ENCODE measurements around the gene DGKQ.

The DGKQ gene

DNA sequence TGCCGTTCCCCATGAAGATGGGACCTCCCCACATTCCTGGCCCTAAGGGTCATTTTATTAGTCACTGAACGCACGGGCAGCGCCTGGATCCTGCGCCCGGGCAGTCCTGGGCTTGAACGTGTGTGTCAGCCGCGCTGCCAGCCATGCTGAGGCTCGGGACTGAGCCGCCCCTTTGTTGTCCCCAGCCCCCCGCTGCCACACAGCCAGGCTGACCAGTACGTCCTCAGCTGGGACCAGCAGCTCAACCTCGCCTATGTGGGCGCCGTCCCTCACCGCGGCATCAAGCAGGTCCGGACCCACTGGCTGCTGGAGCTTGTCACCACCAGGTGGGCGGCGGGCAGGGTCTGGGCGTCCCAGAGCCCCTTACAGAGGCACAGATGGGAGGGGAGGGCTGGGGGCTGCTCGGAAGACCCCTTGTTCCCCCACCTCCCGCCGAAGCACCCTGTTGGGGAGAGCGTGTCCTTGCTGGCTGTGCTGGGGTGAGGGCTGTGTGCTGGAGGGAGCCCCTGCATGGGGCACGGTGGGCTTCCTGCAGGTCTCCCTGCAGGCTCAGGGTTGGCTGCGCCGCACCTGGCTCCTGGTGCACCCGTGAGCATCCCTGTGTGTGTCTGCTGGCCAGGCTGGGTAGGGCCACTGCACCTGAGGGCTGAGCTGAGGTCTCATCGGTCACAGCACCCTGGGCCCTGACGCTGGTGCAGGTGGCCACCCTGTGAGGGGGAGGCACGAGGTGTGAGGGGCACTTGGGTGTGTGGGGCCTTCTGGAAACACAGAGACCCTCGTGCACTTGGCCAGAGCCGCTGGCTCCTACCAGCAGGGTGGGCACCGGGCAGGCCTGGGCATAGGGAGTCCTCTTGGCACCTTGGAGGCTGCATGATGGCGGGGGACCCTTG is 14.5 kb upstream of the DGKQ start:
- TF ChIP-seq, protein P1, sequence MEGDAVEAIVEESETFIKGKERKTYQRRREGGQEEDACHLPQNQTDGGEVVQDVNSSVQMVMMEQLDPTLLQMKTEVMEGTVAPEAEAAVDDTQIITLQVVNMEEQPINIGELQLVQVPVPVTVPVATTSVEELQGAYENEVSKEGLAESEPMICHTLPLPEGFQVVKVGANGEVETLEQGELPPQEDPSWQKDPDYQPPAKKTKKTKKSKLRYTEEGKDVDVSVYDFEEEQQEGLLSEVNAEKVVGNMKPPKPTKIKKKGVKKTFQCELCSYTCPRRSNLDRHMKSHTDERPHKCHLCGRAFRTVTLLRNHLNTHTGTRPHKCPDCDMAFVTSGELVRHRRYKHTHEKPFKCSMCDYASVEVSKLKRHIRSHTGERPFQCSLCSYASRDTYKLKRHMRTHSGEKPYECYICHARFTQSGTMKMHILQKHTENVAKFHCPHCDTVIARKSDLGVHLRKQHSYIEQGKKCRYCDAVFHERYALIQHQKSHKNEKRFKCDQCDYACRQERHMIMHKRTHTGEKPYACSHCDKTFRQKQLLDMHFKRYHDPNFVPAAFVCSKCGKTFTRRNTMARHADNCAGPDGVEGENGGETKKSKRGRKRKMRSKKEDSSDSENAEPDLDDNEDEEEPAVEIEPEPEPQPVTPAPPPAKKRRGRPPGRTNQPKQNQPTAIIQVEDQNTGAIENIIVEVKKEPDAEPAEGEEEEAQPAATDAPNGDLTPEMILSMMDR (IDR thresholded peaks at IDR 0.05; ENCODE audit: insufficient read depth, low read depth, low read length, missing control alignments), result no peak
- H3K4me3 ChIP-seq (ENCODE audit: low read depth, low read length), result peak overlapping the region; percentile 68
- DNase-seq (ENCODE audit: low read depth), result no peak

DNA sequence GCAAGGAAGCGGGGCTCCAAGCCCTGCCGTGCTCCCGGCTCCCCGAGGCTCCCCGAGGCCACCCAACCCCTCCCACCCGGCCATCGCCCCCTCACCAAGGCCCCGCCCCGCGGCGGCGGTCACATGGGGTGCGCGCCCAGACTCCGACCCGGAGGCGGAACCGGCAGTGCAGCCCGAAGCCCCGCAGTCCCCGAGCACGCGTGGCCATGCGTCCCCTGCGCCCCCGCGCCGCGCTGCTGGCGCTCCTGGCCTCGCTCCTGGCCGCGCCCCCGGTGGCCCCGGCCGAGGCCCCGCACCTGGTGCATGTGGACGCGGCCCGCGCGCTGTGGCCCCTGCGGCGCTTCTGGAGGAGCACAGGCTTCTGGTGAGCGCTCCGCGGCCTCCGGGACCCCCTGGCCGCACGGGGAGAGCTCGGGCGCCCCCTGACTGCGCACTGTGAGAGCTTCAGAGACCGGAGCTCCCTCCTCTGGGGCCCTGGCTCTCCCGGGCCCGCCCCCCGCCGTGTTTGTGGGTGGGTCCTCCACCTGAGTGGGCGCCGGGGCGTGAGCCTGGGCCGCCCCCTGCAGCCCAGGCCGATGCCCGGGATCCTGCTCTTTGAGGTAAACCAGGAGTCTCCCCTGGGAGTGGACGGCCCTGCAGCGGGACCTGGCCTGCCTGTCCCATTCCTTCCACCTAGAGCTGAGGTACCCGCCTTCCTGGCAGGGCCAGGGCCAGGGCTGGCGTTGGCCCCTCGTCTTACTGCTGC is 13.7 kb upstream of the DGKQ start, which contains the start of gene IDUA:
IDUA (plus strand) TSS at position 166 of the 745 bp plus-strand sequence; CDS start at position 207, 41 bp downstream.
- peak; percentile 84 for DNase-seq (ENCODE audit: low read depth)
- TF ChIP-seq, protein P1 (IDR thresholded peaks at IDR 0.05; ENCODE audit: insufficient read depth, low read depth, low read length, missing control alignments), result peak; percentile 55
- peak within 1 kb of the TSS; percentile 68 for H3K4me3 ChIP-seq (ENCODE audit: low read depth, low read length)

DNA sequence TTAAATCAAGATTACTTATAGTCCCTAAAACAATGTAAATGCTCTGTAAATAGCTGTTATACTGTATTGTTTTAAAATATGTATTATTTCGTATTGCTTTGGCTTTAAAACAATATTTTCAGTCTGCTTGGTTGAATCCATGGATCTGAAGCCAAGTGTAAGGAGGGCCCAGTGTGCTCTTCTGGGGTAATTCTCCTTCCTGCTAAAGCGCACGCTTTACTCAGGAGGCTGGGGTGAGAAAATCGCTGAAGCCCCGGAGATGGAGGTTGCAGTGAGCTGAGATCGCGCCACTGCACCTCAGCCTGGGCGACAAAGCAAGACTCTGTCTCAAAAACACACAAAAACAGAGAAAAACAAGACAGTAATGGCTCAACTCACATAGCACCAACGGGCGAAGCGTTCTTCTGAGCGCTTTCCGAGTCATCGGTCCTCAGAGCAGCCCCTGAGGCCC is 13.1 kb upstream of the DGKQ start:
- TF ChIP-seq, protein P1 (IDR thresholded peaks at IDR 0.05; ENCODE audit: insufficient read depth, low read depth, low read length, missing control alignments), result no peak
- H3K4me3 ChIP-seq (ENCODE audit: low read depth, low read length), result peak overlapping the region; percentile 68
- no peak for DNase-seq (ENCODE audit: low read depth)

DNA sequence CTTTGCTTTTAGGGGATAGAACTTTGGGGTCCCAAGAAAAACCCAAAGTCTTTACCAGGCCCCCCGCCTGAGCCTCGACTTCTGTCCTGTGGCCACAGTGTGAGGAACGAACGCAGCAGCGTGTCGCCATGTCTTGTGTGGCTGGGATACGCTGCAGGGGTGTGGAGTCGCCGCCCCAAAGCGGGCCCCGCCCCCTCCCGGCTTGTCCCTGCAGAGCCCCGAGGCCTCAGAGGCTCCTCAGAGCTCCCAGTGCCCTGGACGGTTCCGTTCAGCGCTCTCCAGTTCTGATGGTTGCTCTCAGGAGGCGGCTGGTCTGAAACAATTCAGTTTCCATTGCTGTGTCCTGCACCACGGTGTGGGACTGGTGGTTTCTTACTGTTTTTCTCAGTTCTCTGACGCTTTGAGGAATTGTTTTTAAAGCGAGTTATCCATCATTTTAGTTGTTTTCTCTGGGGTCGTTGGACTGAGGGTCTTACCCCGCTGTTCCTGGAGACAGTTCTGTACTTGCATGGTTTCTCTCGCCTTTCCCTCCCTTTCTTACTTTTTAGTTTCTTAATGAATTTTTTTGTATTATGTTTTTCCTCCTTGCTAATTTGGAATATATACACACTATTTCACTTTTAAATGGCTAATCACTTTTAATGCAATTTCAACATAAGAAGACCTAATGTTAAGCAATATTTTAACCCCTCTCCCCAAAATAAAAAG is 11.9 kb upstream of the DGKQ start:
- TF ChIP-seq, protein P1 (IDR thresholded peaks at IDR 0.05; ENCODE audit: insufficient read depth, low read depth, low read length, missing control alignments), result no peak
- H3K4me3 ChIP-seq (ENCODE audit: low read depth, low read length), result no peak overlapping the region
- peak; percentile 65 for DNase-seq (ENCODE audit: low read depth)

DNA sequence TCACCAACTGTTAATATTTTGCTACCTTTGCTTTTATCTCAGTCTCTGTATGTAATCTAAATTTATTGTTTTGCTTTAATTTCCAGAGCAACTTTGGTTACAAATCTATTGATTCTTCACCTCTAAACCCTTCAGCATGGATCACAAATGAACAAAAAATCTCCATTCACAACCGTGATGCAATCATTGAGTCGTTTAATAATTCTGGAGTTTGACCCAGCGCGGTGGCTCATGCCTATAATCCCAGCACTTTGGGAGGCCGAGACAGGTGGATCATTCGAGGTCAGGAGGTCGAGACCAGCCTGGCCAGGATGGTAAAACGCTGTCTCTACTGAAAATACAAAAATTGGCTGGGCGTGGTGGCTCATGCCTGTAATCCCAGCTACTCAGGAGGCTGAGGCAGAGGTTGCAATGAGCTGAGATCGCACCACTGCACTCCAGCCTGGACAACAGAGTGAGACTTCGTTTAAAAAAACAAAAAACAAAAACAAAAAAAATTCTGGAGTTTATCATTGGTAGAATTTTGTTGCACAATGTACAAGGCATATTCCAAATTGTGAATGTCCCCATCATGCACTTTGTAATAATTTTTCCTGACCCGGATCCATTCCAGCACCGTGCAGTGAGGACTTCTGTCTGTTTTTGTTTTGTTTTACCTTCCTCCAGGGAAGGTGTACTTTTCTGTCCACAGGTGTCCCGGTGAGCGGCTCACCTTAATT is 11.1 kb upstream of the DGKQ start:
- no peak for DNase-seq (ENCODE audit: low read depth)
- TF ChIP-seq, protein P1 (IDR thresholded peaks at IDR 0.05; ENCODE audit: insufficient read depth, low read depth, low read length, missing control alignments), result no peak
- H3K4me3 ChIP-seq (ENCODE audit: low read depth, low read length), result no peak overlapping the region

DNA sequence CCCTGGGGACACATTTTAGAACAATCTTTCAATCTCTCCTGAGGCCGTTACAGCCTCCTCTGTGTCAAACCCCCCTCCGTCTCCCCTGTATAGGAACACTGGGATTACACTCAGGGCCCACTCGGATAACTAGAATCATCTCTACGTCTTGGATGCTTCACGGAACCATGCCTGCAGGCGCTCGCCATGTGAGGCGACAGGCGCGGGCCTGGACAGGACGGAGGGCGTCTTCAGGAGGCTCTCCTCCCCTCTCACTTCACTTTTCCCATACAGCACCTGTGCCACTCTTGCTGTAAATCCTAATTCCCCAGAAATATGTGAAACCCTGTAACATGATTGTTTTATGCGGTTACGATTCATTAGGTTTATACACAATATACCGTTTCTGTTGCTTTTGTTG is 9.4 kb upstream of the DGKQ start:
- no peak for DNase-seq (ENCODE audit: low read depth)
- TF ChIP-seq, protein P1 (IDR thresholded peaks at IDR 0.05; ENCODE audit: insufficient read depth, low read depth, low read length, missing control alignments), result no peak
- no peak overlapping the region for H3K4me3 ChIP-seq (ENCODE audit: low read depth, low read length)
